ENCODE data around the gene DDX24.

GRCh38 chr14:94024549-94024948 is 56.5 kb downstream of the DDX24 start:
- TF ChIP-seq EZH2 (IDR thresholded peaks at IDR 0.05; ENCODE audit: insufficient read depth, poor library complexity, severe bottlenecking): no peak
- TF ChIP-seq EZH2phosphoT487 (IDR thresholded peaks at IDR 0.05; ENCODE audit: insufficient read depth, low read depth): no peak
